ENCODE measurements around the gene CD44. TPM values are rescaled to one million over a fixed set of nuclear protein-coding genes. Genes with fewer than 3 reads are reported as not detected.

The CD44 gene
- total RNA-seq, 1 experiment from 2014 or later = 61.4 TPM

DNA sequence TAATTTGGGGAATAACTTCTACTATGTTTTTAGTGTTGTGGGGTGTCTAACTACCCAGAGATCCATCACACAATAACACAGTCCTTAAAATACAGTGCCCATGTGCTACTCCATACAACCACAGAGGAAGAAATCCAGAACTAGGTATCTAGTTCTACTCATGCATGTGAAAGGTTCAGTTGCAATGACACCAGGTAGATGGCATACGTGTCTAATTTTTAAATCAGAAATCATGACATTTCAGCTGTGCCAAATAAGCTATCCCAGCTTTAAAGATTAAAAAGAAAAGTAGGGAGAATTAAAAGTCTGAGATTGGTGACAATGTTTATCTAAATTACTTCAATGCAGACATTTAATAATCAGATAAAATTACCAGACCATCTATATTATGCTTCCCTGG is 122.2 kb downstream of the CD44 start:
- Mint-ChIP-seq H3K4me3 (ENCODE audit: unreplicated experiment) (no peak overlapping the region), H3K36me3 (ENCODE audit: insufficient read depth, unreplicated experiment) (no peaks in the 10 kb centered on the region), H3K4me1 (ENCODE audit: low read depth, unreplicated experiment) (no peaks in the 10 kb centered on the region), H3K27ac (ENCODE audit: unreplicated experiment) (no peak overlapping the region), H3K27me3 (ENCODE audit: insufficient read depth, unreplicated experiment) (peaks cover 2% of the 10 kb centered on the region), H3K9me3 (ENCODE audit: unreplicated experiment) (no peaks in the 10 kb centered on the region)
- ChIA-PET CTCF (interaction anchor here (0.8 kb wide), 1 partner anchor 44 kb away, joined by 3 read pairs; no protein-coding TSS in a partner anchor), POLR2A (no interaction called here)
- Histone ChIP-seq H3K36me3 (ENCODE audit: control insufficient read depth, insufficient read depth, low read length) (no peaks in the 10 kb centered on the region), H3K9me3 (no peaks in the 10 kb centered on the region), H3K27me3 (replicated peaks; ENCODE audit: control insufficient read depth, insufficient read depth, low read length) (no peaks in the 10 kb centered on the region), H3K4me1 (no peaks in the 10 kb centered on the region), H3K4me3 (ENCODE audit: low read depth, low read length) (no peak overlapping the region)
- intact Hi-C loops (cut with micrococcal nuclease; ENCODE audit: unreplicated experiment) = no loop called here
- TF ChIP-seq, protein P1, sequence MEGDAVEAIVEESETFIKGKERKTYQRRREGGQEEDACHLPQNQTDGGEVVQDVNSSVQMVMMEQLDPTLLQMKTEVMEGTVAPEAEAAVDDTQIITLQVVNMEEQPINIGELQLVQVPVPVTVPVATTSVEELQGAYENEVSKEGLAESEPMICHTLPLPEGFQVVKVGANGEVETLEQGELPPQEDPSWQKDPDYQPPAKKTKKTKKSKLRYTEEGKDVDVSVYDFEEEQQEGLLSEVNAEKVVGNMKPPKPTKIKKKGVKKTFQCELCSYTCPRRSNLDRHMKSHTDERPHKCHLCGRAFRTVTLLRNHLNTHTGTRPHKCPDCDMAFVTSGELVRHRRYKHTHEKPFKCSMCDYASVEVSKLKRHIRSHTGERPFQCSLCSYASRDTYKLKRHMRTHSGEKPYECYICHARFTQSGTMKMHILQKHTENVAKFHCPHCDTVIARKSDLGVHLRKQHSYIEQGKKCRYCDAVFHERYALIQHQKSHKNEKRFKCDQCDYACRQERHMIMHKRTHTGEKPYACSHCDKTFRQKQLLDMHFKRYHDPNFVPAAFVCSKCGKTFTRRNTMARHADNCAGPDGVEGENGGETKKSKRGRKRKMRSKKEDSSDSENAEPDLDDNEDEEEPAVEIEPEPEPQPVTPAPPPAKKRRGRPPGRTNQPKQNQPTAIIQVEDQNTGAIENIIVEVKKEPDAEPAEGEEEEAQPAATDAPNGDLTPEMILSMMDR (IDR thresholded peaks at IDR 0.05; ENCODE audit: insufficient read depth in 1 of 2, low read depth in 1 of 2, low read length in 1 of 2, severe bottlenecking in 1 of 2, unreplicated experiment in 1 of 2) = no peak
- DNase-seq = no peak
- BruUV-seq (replicated peaks) = no TSS peak

GRCh38 chr11:35262056-35262455 is 123.1 kb downstream of the CD44 start:
- H3K27me3 ChIP-seq (replicated peaks; ENCODE audit: control insufficient read depth, insufficient read depth, low read length) = no peaks in the 10 kb centered on the region
- H3K36me3 ChIP-seq (ENCODE audit: control insufficient read depth, insufficient read depth, low read length) = no peaks in the 10 kb centered on the region
- CTCF ChIA-PET = interaction anchor here (0.8 kb wide), 1 partner anchor 43 kb away, joined by 3 read pairs; no protein-coding TSS in a partner anchor
- POLR2A ChIA-PET = no interaction called here
- H3K9me3 ChIP-seq = no peaks in the 10 kb centered on the region
- BruUV-seq (replicated peaks) = no TSS peak
- no peak for DNase-seq
- intact Hi-C loops (cut with micrococcal nuclease; ENCODE audit: unreplicated experiment) = no loop called here
- H3K9me3 Mint-ChIP-seq (ENCODE audit: unreplicated experiment) = no peaks in the 10 kb centered on the region
- H3K36me3 Mint-ChIP-seq (ENCODE audit: insufficient read depth, unreplicated experiment) = no peaks in the 10 kb centered on the region
- H3K4me3 Mint-ChIP-seq (ENCODE audit: unreplicated experiment) = no peak overlapping the region
- TF ChIP-seq, protein P1 (IDR thresholded peaks at IDR 0.05; ENCODE audit: insufficient read depth in 1 of 2, low read depth in 1 of 2, low read length in 1 of 2, severe bottlenecking in 1 of 2, unreplicated experiment in 1 of 2) = no peak
- no peak overlapping the region for H3K4me3 ChIP-seq (ENCODE audit: low read depth, low read length)
- no peak overlapping the region for H3K27ac Mint-ChIP-seq (ENCODE audit: unreplicated experiment)
- H3K4me1 Mint-ChIP-seq (ENCODE audit: low read depth, unreplicated experiment) = no peaks in the 10 kb centered on the region
- peaks cover 5% of the 10 kb centered on the region for H3K27me3 Mint-ChIP-seq (ENCODE audit: insufficient read depth, unreplicated experiment)
- H3K4me1 ChIP-seq = no peaks in the 10 kb centered on the region

DNA sequence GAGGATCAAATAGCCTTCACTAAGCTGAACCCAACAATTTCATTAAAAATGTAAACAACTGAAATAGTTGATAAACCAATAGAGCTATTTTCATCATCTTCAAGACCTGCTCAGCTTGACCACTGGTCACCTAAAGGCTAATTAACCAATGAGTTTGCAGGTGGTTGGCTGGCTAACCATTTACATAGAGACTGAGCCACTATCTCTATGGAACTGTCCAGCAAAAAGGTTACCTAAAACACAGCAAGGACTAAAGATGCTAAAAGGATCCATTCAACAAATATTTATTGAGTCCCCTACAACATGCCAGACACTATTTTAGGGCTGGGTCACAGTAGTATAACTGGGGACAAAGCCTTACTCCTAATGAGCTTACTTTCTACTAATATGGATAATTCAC is 123.8 kb downstream of the CD44 start:
- no peaks in the 10 kb centered on the region for H3K9me3 Mint-ChIP-seq (ENCODE audit: unreplicated experiment)
- H3K4me3 Mint-ChIP-seq (ENCODE audit: unreplicated experiment) = no peak overlapping the region
- intact Hi-C loops (cut with micrococcal nuclease; ENCODE audit: unreplicated experiment) = no loop called here
- Histone ChIP-seq H3K36me3 (ENCODE audit: control insufficient read depth, insufficient read depth, low read length) (no peaks in the 10 kb centered on the region), H3K4me1 (no peaks in the 10 kb centered on the region), H3K9me3 (no peaks in the 10 kb centered on the region), H3K4me3 (ENCODE audit: low read depth, low read length) (no peak overlapping the region), H3K27me3 (replicated peaks; ENCODE audit: control insufficient read depth, insufficient read depth, low read length) (no peaks in the 10 kb centered on the region)
- no peaks in the 10 kb centered on the region for H3K36me3 Mint-ChIP-seq (ENCODE audit: insufficient read depth, unreplicated experiment)
- peaks cover 5% of the 10 kb centered on the region for H3K27me3 Mint-ChIP-seq (ENCODE audit: insufficient read depth, unreplicated experiment)
- no TSS peak for BruUV-seq (replicated peaks)
- H3K4me1 Mint-ChIP-seq (ENCODE audit: low read depth, unreplicated experiment) = no peaks in the 10 kb centered on the region
- ChIA-PET CTCF (no interaction called here), POLR2A (no interaction called here)
- no peak overlapping the region for H3K27ac Mint-ChIP-seq (ENCODE audit: unreplicated experiment)
- DNase-seq = no peak
- TF ChIP-seq, protein P1 (IDR thresholded peaks at IDR 0.05; ENCODE audit: insufficient read depth in 1 of 2, low read depth in 1 of 2, low read length in 1 of 2, severe bottlenecking in 1 of 2, unreplicated experiment in 1 of 2) = no peak

Data from Caco-2 (cell line).